GM21717 (cell line): ENCODE results near the gene VSNL1.

Experiments used
- ATAC-seq: cut with Tn5 transposase; IDR thresholded peaks from one replicate; pipeline ENCODE4 v1.9.1; 2021; ENCODE audit warnings: mild to moderate bottlenecking, moderate library complexity; ENCODE audit not compliant: unreplicated experiment

VSNL1 gene

DNA sequence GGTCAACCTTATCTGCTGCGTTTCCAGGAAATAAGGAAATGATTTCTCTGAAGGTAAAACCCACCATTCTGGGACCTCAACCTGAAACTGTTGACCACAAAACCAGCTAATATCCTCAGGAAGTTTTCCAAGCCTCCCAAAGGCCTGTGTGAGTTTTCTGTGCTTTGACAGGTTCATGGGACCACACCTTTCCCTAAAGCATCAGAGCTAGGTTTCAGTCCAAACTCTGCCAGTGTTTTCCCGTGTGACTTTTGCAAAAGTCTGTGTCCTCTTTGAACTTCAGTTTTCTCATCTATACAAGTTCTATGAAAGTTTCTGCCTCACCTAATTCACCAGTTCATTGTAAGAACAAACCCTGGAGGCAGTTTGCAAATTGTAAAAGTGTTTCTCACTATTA, 39.8 kb downstream of the VSNL1 start:
- ATAC-seq: no peak

GRCh38 chr2:17581831-17582230, 41.3 kb downstream of the VSNL1 start:
- no peak for ATAC-seq

DNA sequence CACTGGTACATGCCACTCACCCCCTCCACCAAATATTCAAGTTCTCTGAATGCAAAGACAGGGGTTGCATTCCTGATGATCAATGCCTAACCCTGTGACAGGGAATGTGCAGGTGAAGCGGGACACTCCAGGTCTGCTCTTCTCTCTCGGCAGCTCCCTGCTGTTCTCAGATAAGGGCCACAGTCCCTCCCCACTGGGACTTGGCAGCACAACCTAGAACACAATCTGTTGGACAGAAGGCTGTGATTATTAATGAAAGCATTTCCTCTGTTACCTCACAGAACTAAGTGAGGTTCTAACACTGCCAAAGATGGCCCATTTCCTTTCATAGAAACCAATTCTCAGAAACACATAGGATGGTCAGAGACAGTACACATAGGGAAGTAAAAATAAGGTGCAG, 42.7 kb downstream of the VSNL1 start:
- no peak for ATAC-seq

- no peak for ATAC-seq
Measured at GRCh38 chr2:17583646-17584045, 43.1 kb downstream of the VSNL1 start.

GRCh38 chr2:17584689-17585088, 44.2 kb downstream of the VSNL1 start:
- ATAC-seq: no peak

DNA sequence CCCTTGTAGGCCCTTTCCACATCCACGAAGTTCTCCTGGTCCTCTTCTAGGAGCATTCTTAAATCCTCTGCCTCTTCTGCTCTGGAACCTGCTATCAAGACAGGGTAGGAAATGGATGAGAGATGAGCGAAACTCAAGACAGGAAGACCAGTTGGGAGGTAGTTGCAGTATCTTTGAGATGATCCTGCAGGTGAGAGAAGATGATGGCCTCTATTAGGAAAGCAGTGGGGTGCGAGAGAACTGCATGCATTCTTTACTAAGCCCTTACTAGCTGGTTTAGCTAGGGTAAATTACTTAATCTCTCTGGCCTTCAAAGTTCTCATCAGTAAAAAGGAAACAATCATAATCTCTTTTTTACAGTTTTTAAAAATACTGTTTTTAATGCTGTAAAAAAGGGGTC, 47.0 kb downstream of the VSNL1 start:
- no peak for ATAC-seq

GRCh38 chr2:17588031-17588430, 47.5 kb downstream of the VSNL1 start:
- no peak for ATAC-seq

- ATAC-seq: no peak
Measured at GRCh38 chr2:17589406-17590035, 49.0 kb downstream of the VSNL1 start.

GRCh38 chr2:17590342-17590911, 49.9 kb downstream of the VSNL1 start:
- ATAC-seq: no peak

GRCh38 chr2:17591846-17592245, 51.4 kb downstream of the VSNL1 start:
- no peak for ATAC-seq

DNA sequence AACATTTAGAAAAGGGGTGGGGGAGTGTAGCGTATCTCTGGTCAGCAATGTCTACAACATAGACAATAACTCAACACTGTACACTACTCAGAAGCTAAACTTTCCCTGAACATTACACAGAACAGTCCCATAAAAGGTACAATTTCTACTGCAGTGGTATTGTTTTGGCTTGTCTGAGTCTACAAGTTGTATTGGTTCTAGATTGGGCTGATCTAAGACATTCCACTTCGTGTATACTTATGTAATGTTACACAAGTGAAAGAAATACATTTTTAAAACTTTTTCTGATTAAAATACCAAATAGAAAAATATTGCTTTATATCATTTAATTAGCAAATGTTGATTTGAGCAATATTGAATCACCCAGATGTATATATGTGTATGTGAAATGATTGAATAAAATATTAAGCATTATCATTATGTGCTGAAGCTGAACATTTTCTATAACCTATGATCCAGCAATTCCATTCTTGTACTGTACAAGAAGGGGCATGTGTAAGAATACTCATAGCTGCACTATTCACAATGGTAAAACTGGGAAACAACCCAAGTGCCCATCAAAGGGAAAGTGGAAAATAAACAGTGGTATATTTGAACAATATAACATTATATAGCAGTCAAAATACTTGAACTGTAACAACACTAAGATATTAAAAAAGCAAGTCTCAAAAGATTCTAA, 52.4 kb downstream of the VSNL1 start:
- no peak for ATAC-seq

- ATAC-seq: no peak
Measured at GRCh38 chr2:17593445-17593840, 52.9 kb downstream of the VSNL1 start.

- no peak for ATAC-seq
Measured at GRCh38 chr2:17593841-17594491, 53.5 kb downstream of the VSNL1 start.

GRCh38 chr2:17594533-17595401, 54.3 kb downstream of the VSNL1 start:
- ATAC-seq: no peak

DNA sequence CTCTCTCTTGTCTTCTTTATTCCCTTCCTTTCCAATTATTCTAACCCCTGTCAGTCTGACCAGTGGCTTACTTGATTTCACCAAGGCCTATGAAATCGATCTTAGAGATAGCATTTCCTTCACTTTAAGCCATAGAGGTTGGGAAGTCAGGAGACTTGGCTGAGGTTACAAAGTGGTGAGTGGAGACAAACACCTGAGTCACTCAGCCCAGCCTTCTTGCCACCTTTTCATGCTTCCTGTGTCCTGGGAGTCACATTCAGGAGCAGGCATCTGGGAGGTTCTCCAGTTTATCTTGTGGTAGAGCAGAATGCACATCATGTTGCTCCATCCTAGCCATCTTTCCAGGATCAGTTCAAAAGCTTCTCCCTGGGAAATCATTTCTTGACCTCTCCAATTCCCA, 59.1 kb downstream of the VSNL1 start:
- ATAC-seq: no peak

DNA sequence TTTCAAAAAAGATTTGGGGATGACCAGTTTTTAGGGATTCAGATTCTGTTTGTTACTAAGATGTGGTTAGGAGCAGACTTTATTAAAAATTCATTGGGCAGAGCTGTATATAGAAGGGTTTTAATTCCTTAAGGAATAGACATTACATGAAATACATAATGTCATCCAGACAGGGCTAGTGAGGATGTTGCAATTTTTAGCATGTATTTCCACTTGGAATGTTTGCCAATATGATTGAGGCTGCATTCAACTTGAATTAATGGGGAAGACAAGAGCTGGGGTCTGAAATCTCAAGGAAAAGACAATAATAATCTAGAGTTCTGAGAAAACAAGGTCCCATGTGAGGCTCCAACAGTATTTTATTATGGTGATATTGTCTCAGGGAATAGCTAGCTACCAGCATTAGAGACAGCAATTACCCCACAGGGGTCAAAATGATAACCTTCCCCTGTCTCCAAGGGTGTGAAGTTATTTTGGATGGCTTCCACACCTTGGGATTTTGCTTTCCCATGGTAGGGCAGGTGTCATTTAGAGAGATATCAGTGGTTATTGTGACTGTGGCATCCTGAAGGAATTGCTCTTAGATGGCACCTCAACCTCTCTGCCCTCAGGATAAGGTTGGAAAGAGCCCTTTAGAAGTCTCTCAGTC, 60.2 kb downstream of the VSNL1 start:
- no peak for ATAC-seq

DNA sequence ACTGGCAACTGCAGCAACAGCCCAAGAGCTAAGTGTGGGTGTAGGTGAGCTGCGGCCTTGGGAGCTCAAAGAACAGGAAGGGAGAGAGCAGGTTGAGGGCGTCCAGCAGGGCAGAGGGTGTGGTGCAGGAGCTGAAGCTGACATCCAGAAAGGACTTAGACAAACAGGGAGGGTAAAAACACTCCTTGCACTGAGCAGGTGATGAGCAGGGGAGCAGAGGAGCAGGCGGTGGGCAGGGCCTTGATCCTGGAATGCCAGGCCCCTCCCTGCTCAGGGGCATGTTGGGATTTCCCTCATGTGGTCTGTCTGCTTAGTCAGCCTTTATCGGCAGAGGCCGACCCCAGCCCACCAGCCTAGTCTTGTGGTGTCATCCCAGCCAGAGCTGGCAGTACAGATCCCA, 63.6 kb downstream of the VSNL1 start:
- ATAC-seq: no peak

GRCh38 chr2:17605696-17606095, 65.2 kb downstream of the VSNL1 start:
- ATAC-seq: no peak

DNA sequence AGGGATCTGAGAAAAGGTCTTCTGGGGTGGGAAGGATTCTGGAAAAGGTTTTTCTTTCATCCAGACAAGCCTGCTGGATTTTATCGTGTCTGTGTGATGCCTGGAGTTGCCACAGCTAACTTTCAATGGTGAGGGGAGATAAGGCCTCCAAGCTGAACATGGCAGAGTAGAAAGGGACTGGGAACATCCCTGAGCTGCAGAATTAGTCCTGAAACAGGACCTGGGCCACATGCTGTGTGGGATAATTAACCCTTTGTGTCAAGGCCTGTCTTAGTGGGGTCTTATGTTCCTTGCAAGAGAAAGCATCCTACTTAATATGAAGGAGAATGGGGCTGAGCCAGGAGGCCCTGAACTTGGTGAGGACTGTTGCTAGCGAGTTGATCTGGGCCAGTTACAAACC, 66.4 kb downstream of the VSNL1 start:
- no peak for ATAC-seq

DNA sequence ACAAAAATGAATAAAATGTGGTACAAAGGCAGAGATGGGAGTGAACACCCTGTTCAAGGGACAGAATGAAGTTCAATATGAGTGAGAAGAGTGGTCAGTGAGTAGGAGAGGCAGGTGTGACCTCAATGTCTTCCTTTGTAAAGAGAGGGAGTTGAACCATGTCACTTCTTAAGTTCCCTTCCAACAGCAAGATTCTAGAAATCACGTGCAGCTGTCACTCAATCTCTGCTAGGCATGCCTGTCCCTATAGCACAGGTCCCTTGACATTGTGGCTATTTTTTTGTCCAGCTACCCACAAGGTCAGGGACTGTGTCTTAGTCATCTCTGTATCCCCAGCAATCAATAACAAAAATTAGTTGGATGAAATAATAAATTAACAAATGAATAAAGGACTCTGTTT, 66.9 kb downstream of the VSNL1 start:
- no peak for ATAC-seq

DNA sequence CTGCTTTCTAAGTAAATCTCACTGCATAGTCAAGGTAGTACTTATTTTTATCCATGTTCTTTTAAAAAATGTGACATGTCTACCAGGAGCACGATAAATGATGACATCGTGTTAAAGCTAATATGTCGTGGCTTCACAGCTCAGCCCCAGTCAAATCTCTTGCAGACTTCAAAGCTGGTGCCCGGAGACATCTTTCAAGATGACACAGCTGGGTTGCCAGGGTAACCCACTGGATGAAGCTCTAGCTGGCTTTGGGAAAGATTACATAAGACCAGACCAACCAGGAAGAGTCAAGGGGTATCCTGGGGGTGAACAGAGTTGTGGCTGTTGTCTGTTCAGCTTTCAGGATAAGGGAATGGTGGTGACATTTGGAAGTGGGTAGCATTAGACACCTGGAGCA, 67.8 kb downstream of the VSNL1 start:
- no peak for ATAC-seq
